H1 (cell line): ENCODE results near the gene SPEF2. TPM values are rescaled to one million over a fixed set of nuclear protein-coding genes. Genes with fewer than 3 reads are reported as not detected.

Experiments
- KDM1A ChIP-seq: fragments of 200-600, 300-600 bp; sonication (generic); IDR thresholded peaks from 2 replicates; pipeline ENCODE4 v1.7.1; 2016; ENCODE audit warnings: mild to moderate bottlenecking, low read length, borderline replicate concordance
- RXRA ChIP-seq: IDR thresholded peaks from 2 replicates; pipeline ENCODE4 v1.6.1; 2011; ENCODE audit warnings: low read depth, mild to moderate bottlenecking, low read length, moderate library complexity; ENCODE audit not compliant: insufficient read depth
- polyA plus RNA-seq, 7 experiments: library from polyadenylated mRNA; depleted of rRNA in 3 of 7; stranded (reverse) in 5 of 7; unstranded in 2 of 7; fragments of >200 nt in 5 of 7; fragments of 200-250 nt in 2 of 7; gene quantifications; 1 replicate in 5 of 7; 2 replicates in 1 of 7; 4 replicates in 1 of 7; pipeline versions ENCODE4 v1.2.1 to v1.2.3, GENCODE V29; 2011 to 2013; ENCODE audit warnings: missing spikeins in 2 of 7, mixed read lengths in 2 of 7
- total RNA-seq: library from RNA; stranded (reverse); fragmentation: NEBNext Ultra II Directional; extraction: Animal tissue kit (Norgen Biotek cat#: 25700); gene quantifications from 2 replicates; pipeline ENCODE4 v1.2.1, GENCODE V29; 2021
- TF ChIP-seq, protein P1 (sequence below): fragments of 300-600 bp; sonication (generic); IDR thresholded peaks from 2 replicates; pipeline ENCODE4 v1.7.1; 2012; ENCODE audit warnings: low read length, moderate library complexity, mild to moderate bottlenecking, inconsistent platforms; ENCODE audit not compliant: insufficient replicate concordance
- TF ChIP-seq, protein P2 (sequence below): IDR thresholded peaks from 2 replicates; pipeline ENCODE4 v1.6.1; 2012; ENCODE audit warnings: inconsistent platforms

The SPEF2 gene
- total and polyA plus RNA-seq, 2 of the 8 experiments (the other 6 are each of a cell fraction or from before 2014, with no cell fraction given), result 0.14 to 0.73 TPM

DNA sequence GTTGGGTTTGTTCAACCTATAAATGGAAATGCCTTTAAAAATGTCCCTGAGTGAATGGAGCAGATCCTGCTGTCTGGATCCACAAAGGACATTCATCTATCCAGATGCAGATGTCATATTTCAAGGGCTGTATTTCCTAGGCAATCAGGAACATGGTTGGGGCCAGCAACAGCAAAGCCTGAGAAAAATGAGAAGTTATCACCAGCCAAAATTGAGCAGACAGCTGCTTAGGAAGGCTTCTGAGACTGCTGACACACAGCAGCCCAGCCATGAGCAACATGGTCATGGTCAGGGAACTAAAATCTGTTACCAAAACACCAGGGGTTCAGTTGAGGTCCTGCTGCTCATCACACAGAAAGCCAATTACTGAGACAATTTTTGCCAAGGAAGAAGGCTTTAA, 229.8 kb downstream of the SPEF2 start (continued):
- TF ChIP-seq, protein P1, sequence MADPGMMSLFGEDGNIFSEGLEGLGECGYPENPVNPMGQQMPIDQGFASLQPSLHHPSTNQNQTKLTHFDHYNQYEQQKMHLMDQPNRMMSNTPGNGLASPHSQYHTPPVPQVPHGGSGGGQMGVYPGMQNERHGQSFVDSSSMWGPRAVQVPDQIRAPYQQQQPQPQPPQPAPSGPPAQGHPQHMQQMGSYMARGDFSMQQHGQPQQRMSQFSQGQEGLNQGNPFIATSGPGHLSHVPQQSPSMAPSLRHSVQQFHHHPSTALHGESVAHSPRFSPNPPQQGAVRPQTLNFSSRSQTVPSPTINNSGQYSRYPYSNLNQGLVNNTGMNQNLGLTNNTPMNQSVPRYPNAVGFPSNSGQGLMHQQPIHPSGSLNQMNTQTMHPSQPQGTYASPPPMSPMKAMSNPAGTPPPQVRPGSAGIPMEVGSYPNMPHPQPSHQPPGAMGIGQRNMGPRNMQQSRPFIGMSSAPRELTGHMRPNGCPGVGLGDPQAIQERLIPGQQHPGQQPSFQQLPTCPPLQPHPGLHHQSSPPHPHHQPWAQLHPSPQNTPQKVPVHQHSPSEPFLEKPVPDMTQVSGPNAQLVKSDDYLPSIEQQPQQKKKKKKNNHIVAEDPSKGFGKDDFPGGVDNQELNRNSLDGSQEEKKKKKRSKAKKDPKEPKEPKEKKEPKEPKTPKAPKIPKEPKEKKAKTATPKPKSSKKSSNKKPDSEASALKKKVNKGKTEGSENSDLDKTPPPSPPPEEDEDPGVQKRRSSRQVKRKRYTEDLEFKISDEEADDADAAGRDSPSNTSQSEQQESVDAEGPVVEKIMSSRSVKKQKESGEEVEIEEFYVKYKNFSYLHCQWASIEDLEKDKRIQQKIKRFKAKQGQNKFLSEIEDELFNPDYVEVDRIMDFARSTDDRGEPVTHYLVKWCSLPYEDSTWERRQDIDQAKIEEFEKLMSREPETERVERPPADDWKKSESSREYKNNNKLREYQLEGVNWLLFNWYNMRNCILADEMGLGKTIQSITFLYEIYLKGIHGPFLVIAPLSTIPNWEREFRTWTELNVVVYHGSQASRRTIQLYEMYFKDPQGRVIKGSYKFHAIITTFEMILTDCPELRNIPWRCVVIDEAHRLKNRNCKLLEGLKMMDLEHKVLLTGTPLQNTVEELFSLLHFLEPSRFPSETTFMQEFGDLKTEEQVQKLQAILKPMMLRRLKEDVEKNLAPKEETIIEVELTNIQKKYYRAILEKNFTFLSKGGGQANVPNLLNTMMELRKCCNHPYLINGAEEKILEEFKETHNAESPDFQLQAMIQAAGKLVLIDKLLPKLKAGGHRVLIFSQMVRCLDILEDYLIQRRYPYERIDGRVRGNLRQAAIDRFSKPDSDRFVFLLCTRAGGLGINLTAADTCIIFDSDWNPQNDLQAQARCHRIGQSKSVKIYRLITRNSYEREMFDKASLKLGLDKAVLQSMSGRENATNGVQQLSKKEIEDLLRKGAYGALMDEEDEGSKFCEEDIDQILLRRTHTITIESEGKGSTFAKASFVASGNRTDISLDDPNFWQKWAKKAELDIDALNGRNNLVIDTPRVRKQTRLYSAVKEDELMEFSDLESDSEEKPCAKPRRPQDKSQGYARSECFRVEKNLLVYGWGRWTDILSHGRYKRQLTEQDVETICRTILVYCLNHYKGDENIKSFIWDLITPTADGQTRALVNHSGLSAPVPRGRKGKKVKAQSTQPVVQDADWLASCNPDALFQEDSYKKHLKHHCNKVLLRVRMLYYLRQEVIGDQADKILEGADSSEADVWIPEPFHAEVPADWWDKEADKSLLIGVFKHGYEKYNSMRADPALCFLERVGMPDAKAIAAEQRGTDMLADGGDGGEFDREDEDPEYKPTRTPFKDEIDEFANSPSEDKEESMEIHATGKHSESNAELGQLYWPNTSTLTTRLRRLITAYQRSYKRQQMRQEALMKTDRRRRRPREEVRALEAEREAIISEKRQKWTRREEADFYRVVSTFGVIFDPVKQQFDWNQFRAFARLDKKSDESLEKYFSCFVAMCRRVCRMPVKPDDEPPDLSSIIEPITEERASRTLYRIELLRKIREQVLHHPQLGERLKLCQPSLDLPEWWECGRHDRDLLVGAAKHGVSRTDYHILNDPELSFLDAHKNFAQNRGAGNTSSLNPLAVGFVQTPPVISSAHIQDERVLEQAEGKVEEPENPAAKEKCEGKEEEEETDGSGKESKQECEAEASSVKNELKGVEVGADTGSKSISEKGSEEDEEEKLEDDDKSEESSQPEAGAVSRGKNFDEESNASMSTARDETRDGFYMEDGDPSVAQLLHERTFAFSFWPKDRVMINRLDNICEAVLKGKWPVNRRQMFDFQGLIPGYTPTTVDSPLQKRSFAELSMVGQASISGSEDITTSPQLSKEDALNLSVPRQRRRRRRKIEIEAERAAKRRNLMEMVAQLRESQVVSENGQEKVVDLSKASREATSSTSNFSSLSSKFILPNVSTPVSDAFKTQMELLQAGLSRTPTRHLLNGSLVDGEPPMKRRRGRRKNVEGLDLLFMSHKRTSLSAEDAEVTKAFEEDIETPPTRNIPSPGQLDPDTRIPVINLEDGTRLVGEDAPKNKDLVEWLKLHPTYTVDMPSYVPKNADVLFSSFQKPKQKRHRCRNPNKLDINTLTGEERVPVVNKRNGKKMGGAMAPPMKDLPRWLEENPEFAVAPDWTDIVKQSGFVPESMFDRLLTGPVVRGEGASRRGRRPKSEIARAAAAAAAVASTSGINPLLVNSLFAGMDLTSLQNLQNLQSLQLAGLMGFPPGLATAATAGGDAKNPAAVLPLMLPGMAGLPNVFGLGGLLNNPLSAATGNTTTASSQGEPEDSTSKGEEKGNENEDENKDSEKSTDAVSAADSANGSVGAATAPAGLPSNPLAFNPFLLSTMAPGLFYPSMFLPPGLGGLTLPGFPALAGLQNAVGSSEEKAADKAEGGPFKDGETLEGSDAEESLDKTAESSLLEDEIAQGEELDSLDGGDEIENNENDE, result no peak
- TF ChIP-seq, protein P2, sequence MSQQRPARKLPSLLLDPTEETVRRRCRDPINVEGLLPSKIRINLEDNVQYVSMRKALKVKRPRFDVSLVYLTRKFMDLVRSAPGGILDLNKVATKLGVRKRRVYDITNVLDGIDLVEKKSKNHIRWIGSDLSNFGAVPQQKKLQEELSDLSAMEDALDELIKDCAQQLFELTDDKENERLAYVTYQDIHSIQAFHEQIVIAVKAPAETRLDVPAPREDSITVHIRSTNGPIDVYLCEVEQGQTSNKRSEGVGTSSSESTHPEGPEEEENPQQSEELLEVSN, result no peak
- no peak for TF ChIP-seq RXRA
- TF ChIP-seq KDM1A, result no peak
